Superior temporal gyrus (tissue), 1 donor: Measurements from ENCODE around the gene DDX42.

Source experiments
- DNase-seq: peaks from one replicate; pipeline ENCODE4 v3.0.0-alpha.2; 2016; ENCODE audit errors: extremely low spot score

The DDX42 gene, protein sequence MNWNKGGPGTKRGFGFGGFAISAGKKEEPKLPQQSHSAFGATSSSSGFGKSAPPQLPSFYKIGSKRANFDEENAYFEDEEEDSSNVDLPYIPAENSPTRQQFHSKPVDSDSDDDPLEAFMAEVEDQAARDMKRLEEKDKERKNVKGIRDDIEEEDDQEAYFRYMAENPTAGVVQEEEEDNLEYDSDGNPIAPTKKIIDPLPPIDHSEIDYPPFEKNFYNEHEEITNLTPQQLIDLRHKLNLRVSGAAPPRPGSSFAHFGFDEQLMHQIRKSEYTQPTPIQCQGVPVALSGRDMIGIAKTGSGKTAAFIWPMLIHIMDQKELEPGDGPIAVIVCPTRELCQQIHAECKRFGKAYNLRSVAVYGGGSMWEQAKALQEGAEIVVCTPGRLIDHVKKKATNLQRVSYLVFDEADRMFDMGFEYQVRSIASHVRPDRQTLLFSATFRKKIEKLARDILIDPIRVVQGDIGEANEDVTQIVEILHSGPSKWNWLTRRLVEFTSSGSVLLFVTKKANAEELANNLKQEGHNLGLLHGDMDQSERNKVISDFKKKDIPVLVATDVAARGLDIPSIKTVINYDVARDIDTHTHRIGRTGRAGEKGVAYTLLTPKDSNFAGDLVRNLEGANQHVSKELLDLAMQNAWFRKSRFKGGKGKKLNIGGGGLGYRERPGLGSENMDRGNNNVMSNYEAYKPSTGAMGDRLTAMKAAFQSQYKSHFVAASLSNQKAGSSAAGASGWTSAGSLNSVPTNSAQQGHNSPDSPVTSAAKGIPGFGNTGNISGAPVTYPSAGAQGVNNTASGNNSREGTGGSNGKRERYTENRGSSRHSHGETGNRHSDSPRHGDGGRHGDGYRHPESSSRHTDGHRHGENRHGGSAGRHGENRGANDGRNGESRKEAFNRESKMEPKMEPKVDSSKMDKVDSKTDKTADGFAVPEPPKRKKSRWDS

DNA sequence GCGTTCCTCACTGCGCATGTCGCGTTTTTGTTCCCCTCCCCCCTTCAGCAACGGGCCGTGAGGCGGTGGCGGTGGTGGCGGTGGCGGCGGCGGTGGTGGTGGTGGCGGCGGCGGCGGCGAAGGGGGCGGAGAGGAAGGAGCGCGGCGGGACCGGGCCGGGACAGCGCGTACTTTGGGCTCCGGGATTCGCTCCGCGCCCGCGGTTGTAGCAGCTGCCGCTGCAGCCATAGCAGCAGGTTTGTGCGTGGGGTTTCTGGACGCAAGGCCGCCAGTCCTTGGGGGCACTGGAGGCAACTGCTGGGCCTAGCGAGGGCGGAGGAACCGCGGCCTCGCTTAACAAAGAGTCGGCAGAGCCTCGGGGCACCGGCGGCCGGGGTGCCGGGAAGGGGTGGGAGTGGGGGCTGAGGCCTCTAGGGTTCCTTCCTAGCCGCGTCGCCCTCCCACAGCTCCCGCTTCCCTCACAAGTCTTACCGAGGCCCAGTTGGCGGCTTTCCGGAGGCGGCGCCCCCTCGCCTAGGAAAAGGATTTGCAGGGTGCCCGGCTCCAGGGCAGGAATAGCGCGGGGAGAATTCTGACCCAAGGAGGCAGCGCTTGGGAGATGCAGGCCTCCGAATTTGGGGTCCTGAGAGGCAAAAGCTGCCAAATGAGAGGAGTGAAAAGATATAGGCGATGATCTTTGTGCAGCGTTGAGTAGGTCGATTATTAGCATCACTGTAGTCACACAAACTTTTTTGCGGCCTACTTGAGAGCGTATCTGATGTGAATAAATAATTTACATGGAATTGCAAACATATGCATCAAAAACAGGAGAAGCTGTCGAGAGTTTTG is at the start of gene DDX42:
Gene DDX42 (plus strand): TSS at position 30 of the 828 bp plus-strand sequence. CDS start 12,880 bp downstream, outside the sequence.
- DNase-seq, result no peak

GRCh38 chr17:63735691-63736090 is 38.3 kb upstream of the DDX42 start:
- DNase-seq, result no peak

DNA sequence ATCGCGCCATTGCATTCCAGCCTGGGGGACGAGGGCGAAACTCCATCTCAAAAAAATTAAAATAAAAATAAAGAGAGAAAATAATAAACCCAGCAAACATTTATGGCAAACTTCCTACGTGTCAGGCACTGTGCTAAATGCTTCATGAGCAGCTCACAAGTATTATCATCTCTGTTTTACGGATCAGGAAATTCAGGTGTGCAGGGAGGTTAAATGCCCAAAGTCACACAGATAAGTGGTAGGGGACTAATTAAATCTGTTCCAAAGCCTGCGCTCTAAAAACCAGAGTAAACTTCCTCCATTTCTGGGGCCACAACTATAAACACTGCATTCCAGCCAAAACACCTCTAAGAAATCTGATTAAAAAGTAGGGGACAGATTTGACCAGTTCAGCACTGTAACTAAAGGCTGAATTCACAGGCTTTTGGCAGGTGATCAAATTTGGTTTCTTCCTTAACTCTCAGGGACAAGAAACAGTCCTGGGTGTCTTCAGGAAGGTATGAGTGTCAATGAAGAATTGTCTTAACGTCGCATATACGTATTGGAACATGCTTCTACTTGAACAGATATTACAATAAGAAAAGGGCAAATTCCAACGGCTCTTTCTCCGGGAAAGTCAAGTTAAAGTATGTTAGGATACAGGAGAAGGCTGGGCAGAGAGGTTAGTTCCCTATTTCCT is 33.4 kb upstream of the DDX42 start:
- peak; percentile 39 for DNase-seq

DNA sequence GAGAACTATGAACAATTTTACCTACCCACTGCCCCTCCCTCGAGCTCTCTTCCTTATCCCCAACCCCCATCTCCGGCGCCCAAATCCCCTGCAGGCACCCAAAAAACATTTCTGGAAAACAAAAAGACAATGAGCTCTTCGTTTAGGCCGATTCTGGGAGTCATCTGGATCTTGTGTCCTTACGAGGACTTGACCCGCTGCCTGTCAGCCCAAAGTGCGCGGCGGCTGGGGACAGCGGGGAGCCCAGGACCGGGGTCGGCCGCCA is 32.9 kb upstream of the DDX42 start:
- DNase-seq, result no peak

- DNase-seq, result peak; percentile 97
Observed at GRCh38 chr17:63741408-63742173, 32.4 kb upstream of the DDX42 start, which contains the start of gene STRADA. TSS of gene STRADA (minus strand) at chr17:63741799. CDS start at chr17:63728369, 13,430 bp downstream.

- no peak for DNase-seq
Observed at GRCh38 chr17:63751806-63752205, 22.2 kb upstream of the DDX42 start.

DNA sequence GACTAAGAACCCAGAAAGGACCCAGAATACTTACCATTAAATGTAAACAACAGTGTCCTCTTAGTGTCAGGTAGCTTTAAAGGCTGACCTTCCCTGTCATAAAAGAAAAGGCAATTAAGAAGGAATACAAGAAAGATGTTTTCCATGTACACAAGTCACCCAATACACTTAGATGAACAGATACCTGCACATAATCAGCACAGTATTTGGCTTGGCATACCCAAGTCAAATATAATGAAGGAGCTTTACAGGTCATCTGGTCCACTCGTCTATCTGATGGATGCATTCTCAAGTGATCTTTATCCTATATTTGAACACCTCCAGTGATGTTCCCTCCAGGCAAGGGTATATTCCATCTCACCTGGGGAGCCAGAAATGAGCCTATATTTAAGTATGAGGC is 21.3 kb upstream of the DDX42 start:
- no peak for DNase-seq

GRCh38 chr17:63753215-63753614 is 20.8 kb upstream of the DDX42 start:
- no peak for DNase-seq

- no peak for DNase-seq
Observed at GRCh38 chr17:63754046-63754445, 19.9 kb upstream of the DDX42 start.

DNA sequence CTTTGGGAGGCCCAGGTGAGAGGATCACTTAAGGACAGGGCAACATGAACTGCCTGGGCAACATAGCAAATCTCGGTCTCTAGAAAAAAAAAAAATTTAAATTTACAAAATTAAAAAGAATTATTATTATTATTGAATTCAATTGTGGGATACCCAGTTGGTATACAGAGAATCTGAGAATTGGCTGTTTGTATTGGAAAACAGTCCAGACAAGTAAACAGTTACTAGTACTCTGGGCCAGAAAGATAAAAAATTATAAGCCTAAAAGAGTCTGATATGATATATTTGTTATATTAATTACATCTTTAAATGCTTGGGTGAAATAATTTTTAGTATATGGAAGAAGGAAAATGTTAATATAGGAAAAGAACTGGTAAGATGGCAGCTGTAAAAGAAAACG is 15.5 kb upstream of the DDX42 start:
- DNase-seq, result no peak

DNA sequence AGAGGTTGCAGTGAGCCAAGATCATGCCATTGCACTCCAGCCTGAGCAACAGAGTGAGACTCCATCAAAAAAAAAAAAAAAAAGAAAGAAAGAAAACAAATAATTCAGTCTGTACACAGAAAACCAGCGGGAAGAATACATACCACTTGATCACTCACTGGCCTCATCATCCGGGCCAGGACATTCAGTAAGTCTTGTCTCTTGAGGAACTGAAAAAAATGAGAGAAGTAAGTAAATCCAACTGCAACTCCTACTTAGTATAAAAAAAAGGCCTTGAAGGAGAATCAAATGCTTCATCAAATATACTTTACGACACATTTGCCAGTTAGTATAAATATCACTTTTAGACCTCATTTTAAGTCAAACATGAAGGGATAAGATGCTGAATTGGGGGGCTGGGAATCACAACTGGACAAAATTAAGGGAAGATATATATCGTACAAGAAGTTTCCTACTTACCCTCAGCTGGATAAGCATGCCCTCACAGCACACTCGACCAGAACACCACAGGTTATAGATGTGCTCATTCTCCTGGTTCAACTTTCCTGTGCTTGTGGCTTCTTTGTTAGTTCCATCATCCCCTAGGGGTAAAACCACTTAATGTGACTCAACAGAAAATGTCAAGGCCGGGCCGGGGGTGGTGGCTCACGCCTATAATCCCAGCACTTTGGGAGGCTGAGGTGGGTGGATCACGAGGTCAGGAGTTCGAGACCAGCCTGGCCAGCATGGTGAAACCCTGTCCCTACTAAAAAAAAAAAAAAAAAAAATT is 13.0 kb upstream of the DDX42 start:
- DNase-seq, result no peak

DNA sequence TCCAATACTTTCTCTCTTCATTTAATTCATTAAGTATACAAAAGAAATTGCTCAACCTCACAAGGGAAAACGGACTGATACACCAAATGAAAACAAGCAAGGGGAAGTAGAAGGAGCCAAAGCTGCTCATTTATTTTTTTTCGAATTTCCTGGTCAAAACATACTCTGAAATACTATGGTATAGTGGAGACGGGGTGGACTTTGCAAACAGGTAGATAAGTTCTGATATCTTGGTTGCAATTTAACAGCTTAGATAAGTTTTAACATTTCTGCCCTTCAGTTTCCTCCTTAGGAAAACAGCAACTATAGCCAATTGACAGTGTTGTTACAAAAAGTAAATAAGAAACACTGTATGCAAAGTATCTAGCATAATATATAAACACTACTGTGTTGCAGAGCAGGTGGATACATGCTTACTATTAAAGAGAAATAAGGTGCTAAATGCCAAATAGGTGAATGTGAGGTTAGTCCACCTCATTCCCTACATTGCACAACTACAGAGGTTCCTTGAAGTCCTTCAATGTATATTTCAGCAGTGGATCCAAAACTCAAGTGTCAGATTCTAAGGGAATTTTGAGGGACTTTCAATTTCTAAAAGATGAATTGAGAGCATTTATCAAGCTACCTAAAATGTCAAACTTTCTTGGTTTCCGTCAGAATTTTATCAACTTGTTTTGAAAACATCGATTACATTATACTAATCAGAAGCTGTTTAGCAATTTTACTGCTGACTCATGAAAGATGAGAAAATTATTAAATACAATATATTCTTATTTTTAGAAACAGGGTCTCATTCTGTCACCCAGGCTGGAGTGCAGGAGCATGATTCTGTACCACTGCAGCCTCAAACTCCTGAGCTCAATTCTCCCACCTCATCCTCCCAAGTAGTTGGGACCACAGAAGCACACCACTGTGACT is 11.6 kb upstream of the DDX42 start:
- DNase-seq, result no peak

GRCh38 chr17:63764716-63765115 is 9.3 kb upstream of the DDX42 start:
- DNase-seq, result no peak

- no peak for DNase-seq
Observed at GRCh38 chr17:63766754-63767153, 7.2 kb upstream of the DDX42 start.

- no peak for DNase-seq
Observed at GRCh38 chr17:63768433-63768832, 5.5 kb upstream of the DDX42 start.

GRCh38 chr17:63772801-63773271 is 1.1 kb upstream of the DDX42 start:
- DNase-seq, result no peak

DNA sequence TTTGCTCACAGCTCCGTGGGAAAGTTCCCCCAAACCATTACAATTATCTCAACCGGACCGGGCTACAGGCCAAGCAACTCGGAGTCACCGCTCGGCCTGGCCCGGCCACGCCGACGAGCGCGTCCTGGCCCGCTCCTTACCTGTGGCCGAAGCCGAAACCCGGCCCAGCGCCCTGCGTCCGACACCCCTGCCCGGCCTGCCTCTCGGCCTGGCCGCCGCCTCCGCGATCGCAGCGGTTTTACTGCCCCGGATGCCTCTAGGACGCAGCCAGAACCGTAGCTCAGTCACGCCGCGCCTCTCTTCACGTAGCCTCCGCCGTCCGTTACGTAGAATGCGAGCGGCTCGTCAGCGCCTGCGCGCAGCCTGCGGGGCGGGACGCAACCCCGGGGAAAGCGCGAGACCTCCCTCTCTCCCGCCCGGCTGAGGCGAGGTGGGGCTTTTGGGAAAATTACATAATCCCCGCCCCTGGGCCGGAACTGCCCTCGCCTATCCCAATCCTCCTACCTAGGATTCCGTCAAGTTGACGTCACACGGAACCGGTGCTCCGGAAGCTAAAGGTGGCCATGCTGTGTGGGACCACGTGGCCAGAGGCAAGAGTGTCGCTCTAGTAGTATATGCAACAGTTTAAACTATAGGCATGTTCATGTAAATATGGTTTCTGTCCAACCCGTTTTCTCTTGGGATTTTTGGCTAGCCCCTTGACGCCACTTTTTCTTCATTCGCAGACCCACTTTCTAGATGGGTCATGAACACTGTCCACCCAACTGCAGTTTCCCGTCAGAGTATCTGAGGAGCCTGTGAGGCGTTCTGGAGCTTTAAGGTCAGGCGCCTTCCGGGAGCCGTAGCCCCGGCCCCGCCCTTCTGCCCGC is 464 bp upstream of the DDX42 start, which contains the start of gene CCDC47:
Gene CCDC47 (minus strand): TSS at position 326 of the 869 bp plus-strand sequence. CDS start 7,422 bp downstream, outside the sequence.
- peak; percentile 100 for DNase-seq

GRCh38 chr17:63774969-63775265 is 947 bp downstream of the DDX42 start:
- no peak for DNase-seq
